Left lung (tissue), 10 donors: ENCODE measurements around the gene CYP4F2. TPM values are rescaled to one million over a fixed set of nuclear protein-coding genes. Genes with fewer than 3 reads are reported as not detected.
"Not testable (repeated sequence)": the region's sequence is repeated elsewhere in the genome, so short reads cannot be mapped to it uniquely, and the experiment has no call there.

Experiments
- ATAC-seq: fragments of 200-7000 bp; cut with Tn5 transposase; one replicate; pipeline ENCODE4 v1.9.1; 2020; ENCODE audit warnings: moderate library complexity
- DNase-seq, 4 donors: peaks; one replicate each; pipeline ENCODE4 v3.0.0-alpha.2; 2013 to 2020
- H3K27ac ChIP-seq, 2 donors: fragments of 200-600 bp; sonication (generic) in 1 of 2; one replicate each; pipeline versions ENCODE4 v1.5.0 to v1.8.0; 2020 to 2021
- H3K27me3 ChIP-seq, 2 donors: fragments of 200-600 bp; sonication (generic) in 1 of 2; one replicate each; pipeline versions ENCODE4 v1.5.0 to v1.8.0; 2020 to 2021
- H3K36me3 ChIP-seq, 2 donors: fragments of 200-600 bp; sonication (generic) in 1 of 2; one replicate each; pipeline versions ENCODE4 v1.5.0 to v1.8.0; 2020 to 2021
- H3K4me1 ChIP-seq, 2 donors: fragments of 200-600 bp; one replicate each; pipeline ENCODE4 v1.8.0; 2021
- H3K4me3 ChIP-seq, 2 donors: fragments of 200-600 bp; sonication (generic) in 1 of 2; one replicate each; pipeline versions ENCODE4 v1.5.0 to v1.8.0; 2020 to 2021; ENCODE audit warnings: mild to moderate bottlenecking in 1 of 2
- H3K9me3 ChIP-seq, 2 donors: fragments of 200-600 bp; sonication (generic) in 1 of 2; one replicate each; pipeline versions ENCODE4 v1.5.0 to v1.8.0; 2020 to 2021
- CTCF ChIP-seq, 2 donors: fragments of 200-600 bp; sonication (generic) in 1 of 2; IDR thresholded peaks; one replicate each; pipeline versions ENCODE4 v1.5.0 to v1.8.0; 2021; ENCODE audit warnings: antibody characterized with exemption in 2 of 2
- intact Hi-C, 2 donors: fragments of 100-400 bp; cut with DNase I; formaldehyde crosslinking; loops; one replicate each; pipeline versions ENCODE4 v1.11.2 to v1.14.2; 2022
- polyA plus RNA-seq, 6 donors: library from polyadenylated mRNA; unstranded; fragments of 120-200 nt; gene quantifications; one replicate each; pipeline ENCODE4 v1.2.1, GENCODE V29; 2013; ENCODE audit not compliant: insufficient read length in 6 of 6
- total RNA-seq, 2 donors: library from RNA; stranded (reverse); fragmentation: NEBNext Ultra II Directional; extraction: Animal tissue kit (Norgen Biotek cat#: 25700); gene quantifications; one replicate each; pipeline ENCODE4 v1.2.1, GENCODE V29; 2021
- donor health status: DM: no; HTN: yes; CAD: no.
- donor health status: DM: no; HTN: no; CAD: no.

CYP4F2 gene
- total and polyA plus RNA-seq, 8 donors, result 0.34 TPM; not detected in 7

- H3K36me3 ChIP-seq, result no peaks in the 10 kb centered on the region
- H3K9me3 ChIP-seq, result no peaks in the 10 kb centered on the region
- no peak overlapping the region for H3K4me3 ChIP-seq
- peaks cover 0 to 9% of the 10 kb centered on the region in 2 donors for H3K27me3 ChIP-seq
- H3K27ac ChIP-seq, result no peak overlapping the region
- no peaks in the 10 kb centered on the region for H3K4me1 ChIP-seq
- intact Hi-C loops, result no loop called here
- DNase-seq, result no peak
- TF ChIP-seq CTCF (IDR thresholded peaks at IDR 0.05), result no peak
- no peak for ATAC-seq
These were observed 4.4 kb downstream of the CYP4F2 start for GRCh38 chr19:15893477-15893876.

DNA sequence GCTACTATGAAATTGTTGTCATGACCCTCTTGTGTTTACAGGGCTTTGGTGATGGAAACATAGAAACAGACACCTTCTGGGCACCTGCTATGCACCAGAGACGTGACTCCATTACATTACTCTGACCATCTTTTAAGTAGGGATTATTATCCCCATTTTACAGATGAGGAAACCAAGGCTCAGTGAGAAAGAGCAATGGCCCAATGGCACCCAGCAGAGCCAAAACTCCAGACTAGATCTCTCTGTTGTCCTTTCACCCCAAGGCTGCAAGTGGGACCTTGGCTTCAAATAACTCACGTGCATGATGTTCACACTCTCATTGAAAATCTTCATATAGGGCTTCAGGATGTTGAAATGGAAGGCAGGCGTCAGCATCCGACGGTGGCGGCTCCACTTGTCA lies 5.9 kb downstream of the CYP4F2 start:
- no peak for TF ChIP-seq CTCF (IDR thresholded peaks at IDR 0.05)
- intact Hi-C loops, result no loop called here
- H3K4me1 ChIP-seq, result no peaks in the 10 kb centered on the region
- H3K36me3 ChIP-seq, result no peaks in the 10 kb centered on the region
- H3K4me3 ChIP-seq, result no peak overlapping the region
- ATAC-seq (no peak), DNase-seq (no peak)
- no peaks in the 10 kb centered on the region for H3K9me3 ChIP-seq
- H3K27ac ChIP-seq, result no peak overlapping the region
- H3K27me3 ChIP-seq, result no peaks in the 10 kb centered on the region

- Histone ChIP-seq H3K27me3 (no peaks in the 10 kb centered on the region), H3K9me3 (no peaks in the 10 kb centered on the region), H3K27ac (no peak overlapping the region), H3K36me3 (no peaks in the 10 kb centered on the region), H3K4me1 (no peaks in the 10 kb centered on the region), H3K4me3 (no peak overlapping the region)
- no peak for TF ChIP-seq CTCF (IDR thresholded peaks at IDR 0.05)
- no peak for DNase-seq
- no peak for ATAC-seq
- intact Hi-C loops, result no loop called here
These were observed 6.4 kb downstream of the CYP4F2 start for GRCh38 chr19:15891434-15891833.

- H3K9me3 ChIP-seq, H3K4me3 ChIP-seq, H3K4me1 ChIP-seq, intact Hi-C loops, H3K27ac ChIP-seq, ATAC-seq, DNase-seq, H3K36me3 ChIP-seq: not testable (repeated sequence)
- H3K27me3 ChIP-seq, result peaks cover 0 to 11% of the 10 kb centered on the region in 2 donors
These were observed 8.5 kb downstream of the CYP4F2 start for GRCh38 chr19:15889339-15889738.

DNA sequence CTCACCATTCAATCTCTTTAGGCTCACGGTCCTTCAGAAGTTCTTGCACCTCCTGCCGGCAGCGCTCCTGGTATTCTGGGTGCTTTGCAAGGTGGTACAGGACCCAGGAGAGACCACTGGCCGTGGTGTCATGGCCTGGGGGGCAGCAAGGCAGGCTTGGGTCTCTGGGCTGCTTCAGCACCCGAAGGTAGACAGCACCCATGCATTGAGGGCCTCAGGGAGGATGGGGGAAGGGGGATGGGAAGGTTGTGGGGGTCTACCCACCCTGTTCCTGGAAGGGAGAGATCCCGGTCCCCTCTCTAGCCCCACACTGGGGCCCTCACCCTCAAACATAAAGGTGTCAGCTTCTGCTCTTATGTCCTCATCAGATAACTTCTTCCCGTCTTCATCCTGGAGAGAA lies 12.0 kb downstream of the CYP4F2 start:
- intact Hi-C loops, result no loop called here
- no peaks in the 10 kb centered on the region for H3K4me1 ChIP-seq
- DNase-seq, result no peak
- H3K27me3 ChIP-seq, result peaks cover 0 to 23% of the 10 kb centered on the region in 2 donors
- H3K27ac ChIP-seq, result no peak overlapping the region
- TF ChIP-seq CTCF (IDR thresholded peaks at IDR 0.05), result no peak
- no peaks in the 10 kb centered on the region for H3K36me3 ChIP-seq
- no peak overlapping the region for H3K4me3 ChIP-seq
- no peak for ATAC-seq
- no peaks in the 10 kb centered on the region for H3K9me3 ChIP-seq

GRCh38 chr19:15885167-15885566 lies 12.7 kb downstream of the CYP4F2 start:
- no peaks in the 10 kb centered on the region for H3K4me1 ChIP-seq
- ATAC-seq (no peak), DNase-seq (no peak)
- TF ChIP-seq CTCF (IDR thresholded peaks at IDR 0.05), result no peak
- intact Hi-C loops, result no loop called here
- no peak overlapping the region for H3K4me3 ChIP-seq
- no peaks in the 10 kb centered on the region for H3K36me3 ChIP-seq
- H3K27ac ChIP-seq, result no peak overlapping the region
- peaks cover 0 to 30% of the 10 kb centered on the region in 2 donors for H3K27me3 ChIP-seq
- no peaks in the 10 kb centered on the region for H3K9me3 ChIP-seq

- H3K9me3 ChIP-seq, H3K4me1 ChIP-seq, ATAC-seq, H3K27ac ChIP-seq, H3K4me3 ChIP-seq, H3K36me3 ChIP-seq, intact Hi-C loops, DNase-seq: not testable (repeated sequence)
- H3K27me3 ChIP-seq, result peaks cover 0 to 41% of the 10 kb centered on the region in 2 donors
These were observed 14.5 kb downstream of the CYP4F2 start for GRCh38 chr19:15883329-15883728.
